ENCODE measurements around the gene NSDHL. TPM values are rescaled to one million over a fixed set of nuclear protein-coding genes. Genes with fewer than 3 reads are reported as not detected.
A peak's percentile ranks its signal among the peaks of the same experiment; 100 is the strongest.
"Not testable (repeated sequence)": the region's sequence is repeated elsewhere in the genome, so short reads cannot be mapped to it uniquely, and the experiment has no call there.

The NSDHL gene
- total and polyA plus RNA-seq, 12 donors = 8.6 to 41.4 (median 16.1) TPM

GRCh38 chrX:152908486-152908885 lies 77.6 kb downstream of the NSDHL start:
- intact Hi-C loops (cut with DNase I) = no loop called here
- TF ChIP-seq, protein P1, sequence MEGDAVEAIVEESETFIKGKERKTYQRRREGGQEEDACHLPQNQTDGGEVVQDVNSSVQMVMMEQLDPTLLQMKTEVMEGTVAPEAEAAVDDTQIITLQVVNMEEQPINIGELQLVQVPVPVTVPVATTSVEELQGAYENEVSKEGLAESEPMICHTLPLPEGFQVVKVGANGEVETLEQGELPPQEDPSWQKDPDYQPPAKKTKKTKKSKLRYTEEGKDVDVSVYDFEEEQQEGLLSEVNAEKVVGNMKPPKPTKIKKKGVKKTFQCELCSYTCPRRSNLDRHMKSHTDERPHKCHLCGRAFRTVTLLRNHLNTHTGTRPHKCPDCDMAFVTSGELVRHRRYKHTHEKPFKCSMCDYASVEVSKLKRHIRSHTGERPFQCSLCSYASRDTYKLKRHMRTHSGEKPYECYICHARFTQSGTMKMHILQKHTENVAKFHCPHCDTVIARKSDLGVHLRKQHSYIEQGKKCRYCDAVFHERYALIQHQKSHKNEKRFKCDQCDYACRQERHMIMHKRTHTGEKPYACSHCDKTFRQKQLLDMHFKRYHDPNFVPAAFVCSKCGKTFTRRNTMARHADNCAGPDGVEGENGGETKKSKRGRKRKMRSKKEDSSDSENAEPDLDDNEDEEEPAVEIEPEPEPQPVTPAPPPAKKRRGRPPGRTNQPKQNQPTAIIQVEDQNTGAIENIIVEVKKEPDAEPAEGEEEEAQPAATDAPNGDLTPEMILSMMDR (IDR thresholded peaks at IDR 0.05) = no peak
- Histone ChIP-seq H3K36me3 (no peaks in the 10 kb centered on the region), H3K9me3 (no peaks in the 10 kb centered on the region), H3K27me3 (peaks cover 0 to 16% (median 0%) of the 10 kb centered on the region in 7 donors), H3K27ac (no peak overlapping the region), H3K4me3 (no peak overlapping the region), H3K4me1 (no peaks in the 10 kb centered on the region)
- WGBS, 2 donors = 91 to 92% methylated on average over 13 to 14 of the region's 14 CpGs
- no peak for ATAC-seq
- no peak for DNase-seq

- H3K4me3 ChIP-seq; ATAC-seq; H3K27ac ChIP-seq; H3K36me3 ChIP-seq; DNase-seq; H3K27me3 ChIP-seq; H3K4me1 ChIP-seq; H3K9me3 ChIP-seq; intact Hi-C loops (cut with DNase I): not testable (repeated sequence)
- WGBS, 2 donors = 92% methylated on average over 7 of the region's 7 CpGs
Measured at GRCh38 chrX:152910018-152910417, 79.2 kb downstream of the NSDHL start.

DNA sequence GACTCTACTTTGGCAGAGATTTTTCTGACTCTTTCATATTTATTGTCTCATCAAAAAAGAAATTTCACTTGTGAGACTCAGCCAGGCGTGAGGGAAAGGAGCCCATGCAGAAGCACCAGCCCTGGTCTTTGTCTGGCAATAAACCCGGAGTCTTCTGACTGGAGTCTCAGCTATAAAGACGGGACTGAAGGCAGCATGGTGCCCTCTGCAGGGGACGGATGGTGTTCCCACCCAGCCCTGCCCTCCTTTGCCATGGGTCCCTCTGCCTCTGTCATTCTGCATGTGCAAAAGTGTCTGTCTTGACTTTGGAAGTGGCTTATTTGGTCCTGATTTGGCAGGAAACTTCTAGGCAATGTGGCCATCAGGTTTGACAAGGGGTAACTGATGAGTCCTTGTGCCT lies 81.2 kb downstream of the NSDHL start:
- DNase-seq (no peak), ATAC-seq (no peak)
- intact Hi-C loops (cut with DNase I) = no loop called here
- Histone ChIP-seq H3K27me3 (peaks cover 0 to 10% (median 0%) of the 10 kb centered on the region in 7 donors), H3K36me3 (no peaks in the 10 kb centered on the region), H3K4me3 (no peak overlapping the region), H3K4me1 (no peaks in the 10 kb centered on the region), H3K9me3 (no peaks in the 10 kb centered on the region), H3K27ac (no peak overlapping the region)
- WGBS, 2 donors = 59 to 64% methylated on average over 4 of the region's 4 CpGs
- TF ChIP-seq, protein P1 (IDR thresholded peaks at IDR 0.05) = peak in 1 of 9 donors; percentile 16

DNA sequence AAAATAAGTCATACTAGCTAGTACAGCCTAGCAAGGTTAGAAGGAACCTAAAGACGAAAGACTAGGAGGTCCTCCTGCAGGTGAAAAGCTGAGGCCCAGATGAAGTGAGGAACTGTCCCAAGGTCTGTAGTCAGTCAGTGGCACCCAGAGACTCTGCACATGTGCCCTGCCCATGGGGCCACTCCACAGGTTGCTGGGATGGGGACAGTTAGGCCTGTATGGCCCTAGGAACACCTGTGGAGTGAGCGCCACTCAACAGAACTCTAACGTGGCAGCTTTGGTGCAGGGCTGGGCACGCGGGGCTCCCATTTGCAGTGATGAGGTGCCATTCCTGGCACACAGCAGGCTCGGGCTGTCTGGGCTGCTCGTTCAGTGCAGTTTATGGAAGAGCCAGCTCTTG lies 81.8 kb downstream of the NSDHL start:
- H3K27me3 ChIP-seq = peaks cover 0 to 9% (median 0%) of the 10 kb centered on the region in 7 donors
- intact Hi-C loops (cut with DNase I) = no loop called here
- no peaks in the 10 kb centered on the region for H3K9me3 ChIP-seq
- no peaks in the 10 kb centered on the region for H3K4me1 ChIP-seq
- ATAC-seq = no peak
- no peaks in the 10 kb centered on the region for H3K36me3 ChIP-seq
- H3K27ac ChIP-seq = no peak overlapping the region
- 82 to 98% methylated on average over 7 of the region's 7 CpGs for WGBS, 2 donors
- no peak for DNase-seq
- TF ChIP-seq, protein P1 (IDR thresholded peaks at IDR 0.05) = no peak
- no peak overlapping the region for H3K4me3 ChIP-seq

DNA sequence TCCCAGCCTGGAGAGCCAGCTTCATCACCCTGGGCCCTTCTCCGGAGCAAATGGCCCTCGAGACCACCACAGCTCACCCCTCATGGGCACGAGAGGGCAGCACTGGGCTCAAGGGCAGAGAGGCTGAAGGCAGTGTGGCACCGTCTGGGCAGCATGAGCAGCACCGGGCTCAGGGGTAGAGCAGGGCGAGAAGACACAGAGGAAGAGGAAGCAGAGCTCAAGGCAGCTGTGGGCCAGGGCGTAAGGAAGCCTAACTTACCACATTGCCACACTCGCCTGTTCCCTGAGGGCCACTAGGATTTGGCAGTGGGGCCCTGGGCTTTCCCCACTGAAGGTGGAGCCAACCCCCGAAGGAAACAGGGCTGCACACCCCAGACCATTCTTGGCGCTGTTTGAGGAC lies 82.5 kb downstream of the NSDHL start:
- WGBS, 2 donors = 81 to 86% methylated on average over 10 of the region's 10 CpGs

More for the DNA sequence above, 82.5 kb downstream of the NSDHL start:
- ATAC-seq (no peak), DNase-seq (no peak)
- TF ChIP-seq, protein P1 (IDR thresholded peaks at IDR 0.05) = no peak
- Histone ChIP-seq H3K4me3 (no peak overlapping the region), H3K4me1 (no peaks in the 10 kb centered on the region), H3K36me3 (no peaks in the 10 kb centered on the region), H3K9me3 (no peaks in the 10 kb centered on the region), H3K27ac (no peak overlapping the region), H3K27me3 (peaks cover 0 to 15% (median 0%) of the 10 kb centered on the region in 7 donors)
- intact Hi-C loops (cut with DNase I) = no loop called here

Measured in heart right ventricle (tissue), 16 donors.